Hippocampal formation (tissue), 2 donors: ENCODE results near the gene BHLHE23.
"Not testable (repeated sequence)": the region's sequence is repeated elsewhere in the genome, so short reads cannot be mapped to it uniquely, and the experiment has no call there.

Experiments
- DNase-seq, 2 donors: peaks; one replicate each; lab custom pipeline; 2025; lab: John Stamatoyannopoulos, UW

Gene BHLHE23

GRCh38 chr20:62961310-62961783 is 45.4 kb downstream of the BHLHE23 start:
- DNase-seq = no peak

GRCh38 chr20:62960446-62961309 is 46.1 kb downstream of the BHLHE23 start:
- DNase-seq = not testable (repeated sequence)

- no peak for DNase-seq
These were observed 46.7 kb downstream of the BHLHE23 start for GRCh38 chr20:62959998-62960436.

GRCh38 chr20:62959101-62959971 is 47.4 kb downstream of the BHLHE23 start:
- no peak for DNase-seq

GRCh38 chr20:62958388-62959100 is 48.2 kb downstream of the BHLHE23 start:
- DNase-seq = no peak

GRCh38 chr20:62957136-62958117 is 49.3 kb downstream of the BHLHE23 start:
- DNase-seq = no peak

- DNase-seq = no peak
These were observed 50.2 kb downstream of the BHLHE23 start for GRCh38 chr20:62956387-62957135.
